Left kidney (tissue), 8 donors: Measurements from ENCODE around the gene ZNF256. TPM values are rescaled to one million over a fixed set of nuclear protein-coding genes. Genes with fewer than 3 reads are reported as not detected.

ENCODE experiments used
- DNase-seq: peaks from one replicate; pipeline ENCODE4 v3.0.0-alpha.2; 2013
- long read RNA-seq, 8 donors: transcript quantifications; one replicate each; lab custom pipeline, GENCODE V29; 2026
- polyA plus RNA-seq: library from polyadenylated mRNA; unstranded; fragments of 120-200 nt; gene quantifications from one replicate; pipeline ENCODE4 v1.2.1, GENCODE V29; 2013; ENCODE audit not compliant: insufficient read length

The ZNF256 gene
- polyA plus RNA-seq: 12.1 TPM
- long read RNA-seq, donor 1, partial matches to known transcripts: 0 of 3 reads
- long read RNA-seq, donor 1, other reads (novel, unspliced or antisense): 0 of 3 reads
- long read RNA-seq, donor 2, partial matches to known transcripts: 0 of 4 reads
- long read RNA-seq, donor 2, other reads (novel, unspliced or antisense): 0 of 4 reads
- long read RNA-seq, donor 3, partial matches to known transcripts: 0 of 1 reads
- long read RNA-seq, donor 3, other reads (novel, unspliced or antisense): 0 of 1 reads
- long read RNA-seq, donor 4: 0 reads
- long read RNA-seq, donor 5: 0 reads
- long read RNA-seq, donor 6, partial matches to known transcripts: 0 of 2 reads
- long read RNA-seq, donor 6, other reads (novel, unspliced or antisense): 0 of 2 reads
- long read RNA-seq, donor 7, partial matches to known transcripts: 0 of 4 reads
- long read RNA-seq, donor 7, other reads (novel, unspliced or antisense): 0 of 4 reads
- long read RNA-seq, donor 8, partial matches to known transcripts: 0 of 1 reads
- long read RNA-seq, donor 8, other reads (novel, unspliced or antisense): 0 of 1 reads

- DNase-seq: peak; percentile 97
These were observed at the start of gene ZNF256 for GRCh38 chr19:57947419-57948134. ZNF256 (minus strand) TSS chr19:57947706; CDS start chr19:57947474, 232 bp downstream.

DNA sequence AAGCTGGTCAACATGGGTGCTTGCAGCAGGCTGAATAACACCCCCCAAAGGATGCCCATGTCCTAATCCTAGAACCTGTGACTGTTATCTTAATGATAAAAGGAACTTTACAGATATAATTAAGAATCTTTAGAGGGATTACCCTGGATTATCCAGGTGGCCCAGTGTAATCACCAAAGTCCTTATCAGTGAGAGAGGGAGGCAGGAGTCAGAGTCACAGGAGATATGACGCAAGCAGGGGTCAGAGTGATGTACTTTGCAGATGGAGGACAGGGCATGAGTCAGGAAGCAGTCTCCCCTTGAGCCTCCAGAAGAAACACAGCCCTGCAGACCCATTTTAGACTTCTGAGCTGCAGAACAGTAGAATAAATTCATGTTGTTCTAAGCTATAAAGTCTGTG lies 45.3 kb upstream of the ZNF256 start:
- no peak for DNase-seq

DNA sequence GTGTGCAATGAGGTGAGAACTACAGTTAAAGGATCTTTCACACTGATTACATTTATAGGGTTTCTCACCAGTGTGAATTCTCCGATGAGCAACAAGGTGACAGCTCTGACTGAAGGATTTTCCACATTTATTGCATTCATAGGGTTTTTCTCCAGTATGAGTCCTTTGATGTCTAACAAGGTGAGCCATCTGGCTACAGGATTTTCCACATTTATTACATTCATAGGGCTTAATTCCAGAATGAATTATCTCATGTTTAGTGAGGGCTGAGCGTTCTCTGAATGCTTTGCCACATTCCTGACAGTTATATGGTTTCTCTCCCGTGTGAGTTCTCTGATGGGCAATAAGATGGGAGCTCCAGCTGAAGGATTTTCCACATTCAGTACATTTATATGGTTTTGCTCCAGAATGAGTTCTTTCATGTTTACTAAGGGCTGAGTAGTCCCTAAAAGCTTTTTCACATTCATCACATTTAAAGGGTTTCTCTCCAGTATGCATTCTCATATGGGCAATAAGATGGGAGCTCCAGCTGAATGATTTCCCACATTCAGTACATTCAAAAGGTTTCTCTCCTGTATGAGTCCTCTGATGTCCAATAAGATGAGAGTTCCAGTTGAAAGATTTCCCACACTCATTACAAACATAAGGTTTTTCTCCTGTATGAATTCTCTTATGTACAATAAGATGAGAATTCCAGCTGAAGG lies 31.2 kb upstream of the ZNF256 start:
- no peak for DNase-seq

- no peak for DNase-seq
These were observed 26.9 kb upstream of the ZNF256 start, which contains the start of gene C19orf18 for GRCh38 chr19:57974434-57974833. C19orf18 (minus strand) TSS chr19:57974534; CDS start chr19:57974432, 102 bp downstream.

GRCh38 chr19:57964761-57965160 lies 17.3 kb upstream of the ZNF256 start:
- no peak for DNase-seq

DNA sequence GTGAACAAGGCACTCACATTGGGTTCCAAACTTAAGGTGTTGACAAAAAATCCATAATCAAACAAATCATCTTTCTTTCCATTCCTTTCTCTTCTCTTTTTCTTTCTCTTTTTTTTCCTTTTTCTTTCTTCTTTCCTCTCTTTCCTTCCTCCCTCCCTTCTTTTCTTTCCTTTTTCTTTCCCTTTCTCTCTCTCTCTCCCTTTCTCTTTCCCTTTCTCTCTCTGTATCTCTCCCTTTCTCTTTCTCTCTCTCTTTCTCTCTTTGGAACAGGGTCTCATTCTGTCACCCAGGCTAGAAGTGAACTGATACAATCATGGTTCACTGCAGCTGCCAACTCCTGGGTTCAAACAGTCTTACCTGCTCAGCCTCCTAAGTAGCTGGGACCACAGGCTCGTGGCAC lies 14.3 kb upstream of the ZNF256 start:
- no peak for DNase-seq

DNA sequence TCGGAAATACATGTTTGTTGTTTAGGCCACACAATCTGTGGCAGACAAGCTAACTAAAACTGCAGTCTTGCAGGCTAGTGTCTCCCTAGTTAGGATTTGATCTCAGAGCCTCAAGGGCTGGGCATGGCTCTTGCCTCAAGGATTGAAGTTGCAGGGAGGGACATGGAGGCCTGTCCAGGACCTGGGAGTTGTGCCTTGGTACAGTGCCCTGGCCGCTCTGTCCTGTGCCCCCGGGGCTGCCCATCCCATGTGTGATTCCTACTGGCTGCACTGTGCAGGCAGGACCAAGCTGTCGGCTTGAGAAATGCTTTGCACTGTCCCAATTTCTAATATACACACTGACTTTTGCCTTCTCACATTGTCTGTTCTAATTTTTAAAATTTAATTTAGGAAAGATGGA lies 7.5 kb upstream of the ZNF256 start:
- DNase-seq: no peak

DNA sequence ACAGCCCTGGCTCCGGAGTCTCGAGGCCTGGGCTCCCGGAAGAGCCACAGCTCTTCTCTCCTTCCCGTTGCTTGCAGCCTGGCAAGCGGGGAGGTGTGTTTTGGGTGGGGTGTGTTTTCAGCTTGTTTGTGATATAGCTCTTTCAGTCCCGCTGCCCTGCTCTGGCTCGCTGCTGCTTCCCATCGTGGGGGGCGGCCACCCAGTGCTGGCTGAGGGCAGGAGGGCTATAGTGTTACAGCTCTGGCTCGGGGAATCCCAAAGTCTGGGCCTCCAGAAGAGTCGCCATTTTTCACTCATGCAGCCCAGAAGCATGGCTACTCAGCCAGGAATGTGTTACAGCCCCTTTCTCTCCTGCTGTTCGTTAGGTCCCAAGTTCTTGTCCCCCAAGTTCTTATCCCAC lies 2.2 kb upstream of the ZNF256 start:
- DNase-seq: no peak

DNA sequence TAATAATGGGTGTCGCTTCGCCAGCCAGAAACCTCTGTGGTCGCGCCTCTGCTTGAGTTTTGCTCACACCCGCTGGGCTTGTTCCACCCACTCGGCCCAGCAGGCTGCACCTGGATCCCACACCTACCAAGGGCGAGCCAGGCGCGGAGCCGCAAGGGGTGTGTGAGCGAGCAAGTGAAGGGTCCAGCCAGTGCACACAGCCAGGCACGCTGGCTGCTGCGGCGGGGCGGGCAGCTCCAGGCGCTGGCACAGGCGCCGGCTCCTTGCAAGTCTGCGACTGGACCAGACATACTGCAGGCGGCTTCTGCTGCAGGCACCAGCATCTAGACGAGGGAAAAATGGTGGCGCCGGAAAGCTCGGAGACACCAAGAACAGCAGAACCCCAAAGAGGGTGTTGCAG lies 1.8 kb upstream of the ZNF256 start:
- DNase-seq: no peak

- DNase-seq: no peak
These were observed 453 bp downstream of the ZNF256 start for GRCh38 chr19:57947088-57947418.

DNA sequence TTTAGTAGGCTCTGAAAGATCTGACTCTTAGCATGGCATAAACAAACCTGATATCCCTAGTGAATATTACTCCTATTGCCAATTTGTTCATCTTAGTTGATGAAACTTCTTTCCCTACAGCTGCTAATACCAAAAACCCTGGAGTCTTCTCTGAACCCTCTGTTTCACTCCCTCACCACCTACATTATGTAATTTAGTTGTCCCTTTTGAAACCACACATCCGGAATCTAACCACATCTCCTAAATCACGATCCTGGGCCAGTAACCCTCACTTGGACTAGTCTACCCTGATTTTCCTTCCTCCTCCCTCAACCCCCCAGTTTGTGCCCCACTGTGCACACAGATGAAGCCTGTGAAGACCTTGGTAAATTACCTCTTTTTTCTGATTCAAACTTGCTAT lies 1.2 kb downstream of the ZNF256 start:
- no peak for DNase-seq

GRCh38 chr19:57941593-57941992 lies 5.9 kb downstream of the ZNF256 start:
- DNase-seq: no peak

- no peak for DNase-seq
These were observed 11.8 kb downstream of the ZNF256 start for GRCh38 chr19:57935731-57936130.

GRCh38 chr19:57934820-57935665 lies 12.5 kb downstream of the ZNF256 start, which contains the start of gene ZNF418:
ZNF418 (minus strand) TSS chr19:57935402; CDS start chr19:57933822, 1,580 bp downstream.
- DNase-seq: peak; percentile 88

DNA sequence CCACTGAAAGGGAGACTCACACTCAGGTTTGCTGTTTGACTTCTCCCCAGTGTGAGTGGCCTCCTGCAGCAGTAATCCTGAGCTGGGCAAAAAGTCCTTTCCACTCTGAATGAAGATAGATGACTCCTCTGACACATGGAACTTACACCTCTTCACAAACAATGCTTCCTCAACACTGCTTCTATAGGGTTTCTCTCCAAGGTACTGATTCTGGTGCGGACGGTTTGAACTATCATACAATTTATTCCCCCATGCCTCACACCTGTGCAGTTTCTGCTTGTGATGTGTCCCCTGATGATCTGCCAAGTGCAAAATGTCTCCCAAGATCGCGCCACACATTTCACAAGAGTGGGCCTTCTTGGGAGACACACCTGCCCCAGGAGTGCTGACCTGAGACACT lies 19.9 kb downstream of the ZNF256 start:
- no peak for DNase-seq

DNA sequence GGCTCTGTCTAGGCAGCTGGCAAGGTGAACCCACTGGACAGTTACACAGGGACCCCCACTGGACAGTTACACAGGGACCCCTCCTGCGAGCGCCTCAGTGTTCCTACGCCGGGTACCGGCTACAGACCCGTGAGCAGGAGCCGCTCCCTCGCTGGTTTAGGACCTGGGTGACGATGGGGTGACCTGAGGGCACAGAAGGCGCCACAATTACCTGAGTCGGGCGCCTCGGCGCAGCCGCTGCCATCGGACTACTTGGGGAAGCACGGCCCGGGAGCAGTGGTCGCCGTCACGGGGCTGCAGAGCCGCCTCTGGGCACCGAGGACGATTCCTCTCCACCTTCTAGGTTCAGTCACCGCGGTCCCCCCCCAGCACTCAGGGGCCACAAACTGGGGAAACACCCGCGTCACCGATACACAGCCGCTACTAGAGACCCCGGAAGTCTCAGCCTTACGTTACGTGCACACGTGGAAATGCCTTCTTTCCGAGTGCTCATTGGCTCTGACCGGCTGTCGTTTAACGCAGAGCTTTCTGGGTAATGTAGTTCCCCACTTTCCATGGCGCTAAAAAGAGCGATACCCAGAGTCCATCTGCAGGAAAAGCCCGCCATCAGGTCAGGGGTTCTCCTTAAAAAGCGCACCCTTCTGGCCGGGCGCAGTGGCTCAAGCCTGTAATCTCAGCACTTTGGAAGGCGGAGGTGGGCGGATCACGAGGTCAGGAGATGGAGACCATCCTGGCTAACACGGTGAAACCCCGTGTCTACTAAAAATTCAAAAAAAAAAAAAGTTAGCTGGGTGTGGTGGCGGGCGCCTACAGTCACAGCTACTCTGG lies 31.1 kb downstream of the ZNF256 start, which contains the start of gene ZNF417:
ZNF417 (minus strand) TSS at position 425 of the 828 bp plus-strand sequence; CDS start at position 244, 181 bp downstream.
- DNase-seq: peak; percentile 93

DNA sequence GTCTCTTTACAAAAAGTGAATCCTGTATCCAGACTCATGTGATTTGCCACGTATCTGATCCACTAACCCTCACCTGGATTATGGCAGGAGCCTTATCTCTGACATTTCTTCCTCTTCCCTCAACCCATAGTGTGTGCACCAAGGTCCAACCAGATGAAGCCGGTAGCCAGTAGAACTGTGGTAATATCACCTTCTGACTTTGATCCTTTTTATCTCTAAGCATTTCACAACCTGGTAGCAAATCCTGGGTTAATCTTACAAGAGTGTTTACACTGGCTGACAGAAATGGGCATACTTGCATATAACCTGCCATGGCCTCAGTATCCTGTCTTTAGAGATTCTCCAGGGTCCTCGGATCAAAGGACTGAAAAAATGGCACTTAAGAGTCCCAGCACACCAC lies 33.0 kb downstream of the ZNF256 start:
- DNase-seq: no peak

DNA sequence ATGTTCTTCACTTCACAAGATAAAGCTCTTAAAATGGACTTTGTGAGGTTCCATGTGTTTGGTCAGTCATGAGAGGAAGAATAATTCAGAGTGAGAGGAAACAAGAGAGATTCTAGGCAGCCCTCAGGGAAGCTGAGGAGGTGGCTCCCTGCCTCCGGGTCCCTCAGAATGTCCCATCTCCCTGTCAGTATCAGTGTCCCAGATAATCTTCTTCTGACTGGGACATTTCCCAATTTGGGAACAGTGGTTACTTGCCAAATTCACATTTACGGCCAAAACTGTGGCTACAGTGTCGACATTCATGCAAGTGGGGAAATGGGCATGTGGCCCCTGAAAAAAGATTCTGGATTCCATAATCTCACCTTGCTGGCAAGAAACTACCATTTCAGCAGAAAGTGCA lies 40.1 kb downstream of the ZNF256 start:
- DNase-seq: no peak

DNA sequence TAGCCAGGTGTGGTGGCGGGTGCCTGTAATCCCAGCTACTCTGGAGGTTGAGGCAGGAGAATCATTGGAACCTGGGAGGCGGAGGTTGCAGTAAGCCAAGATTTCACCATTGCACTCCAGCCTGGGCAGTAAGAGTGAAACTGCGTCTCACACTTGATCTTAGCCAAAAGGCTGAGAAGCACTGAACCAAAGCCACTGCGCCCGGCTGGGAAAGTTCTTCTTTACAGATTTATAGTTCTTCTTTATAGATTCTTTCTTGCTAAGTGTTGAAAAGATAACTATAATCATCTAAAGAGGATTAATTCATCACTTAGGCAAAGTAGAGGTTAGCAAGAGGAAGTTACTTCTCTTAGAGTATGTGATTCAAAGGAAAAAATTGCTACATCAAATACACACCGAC lies 42.2 kb downstream of the ZNF256 start:
- DNase-seq: no peak

- no peak for DNase-seq
These were observed 43.8 kb downstream of the ZNF256 start for GRCh38 chr19:57903618-57904184.
